ENCODE data around the gene UNC93A. TPM values are rescaled to one million over a fixed set of nuclear protein-coding genes. Genes with fewer than 3 reads are reported as not detected.
"Not testable (repeated sequence)": the region's sequence is repeated elsewhere in the genome, so short reads cannot be mapped to it uniquely, and the experiment has no call there.

UNC93A gene
- total RNA-seq = not detected

DNA sequence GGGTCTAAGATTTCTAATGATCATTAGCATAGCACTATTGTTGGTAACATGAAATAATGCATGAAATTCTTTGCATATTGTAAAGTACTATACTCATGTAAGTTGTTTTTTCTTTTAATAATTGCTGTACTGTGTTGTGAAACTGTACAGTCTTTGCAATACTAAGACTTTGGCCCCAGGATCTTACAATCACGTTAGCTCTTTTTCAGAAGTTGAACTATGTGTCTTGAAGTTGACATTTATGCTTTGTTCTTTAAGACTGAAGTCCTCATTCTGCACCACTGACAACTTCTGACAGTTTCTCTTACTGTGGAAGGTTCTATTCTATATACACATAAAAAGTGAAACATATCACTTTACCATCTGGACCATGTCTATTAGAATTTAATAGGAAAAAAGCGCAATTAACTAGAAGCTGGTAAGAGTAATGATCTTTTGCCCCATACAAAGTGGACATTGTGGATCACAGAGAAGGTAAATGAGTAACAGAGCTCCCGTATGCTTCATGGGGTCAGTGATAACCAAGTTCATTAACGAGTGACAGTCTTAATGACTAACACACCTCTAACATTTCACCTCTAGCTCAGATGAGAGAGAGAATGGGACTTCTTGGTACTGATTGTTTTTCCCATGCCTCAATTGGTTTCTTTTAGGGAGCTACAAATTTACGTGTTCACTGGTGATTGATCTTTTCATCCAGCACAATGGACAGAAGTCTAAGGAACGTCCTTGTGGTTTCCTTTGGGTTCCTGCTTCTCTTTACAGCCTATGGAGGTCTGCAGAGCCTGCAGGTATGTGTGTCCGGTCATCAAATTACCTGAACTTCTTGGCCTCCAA, at the start of gene UNC93A:
UNC93A (plus strand) TSS at position 530 of the 837 bp plus-strand sequence; CDS start at position 705, 175 bp downstream.
- TF ChIP-seq, protein P1, sequence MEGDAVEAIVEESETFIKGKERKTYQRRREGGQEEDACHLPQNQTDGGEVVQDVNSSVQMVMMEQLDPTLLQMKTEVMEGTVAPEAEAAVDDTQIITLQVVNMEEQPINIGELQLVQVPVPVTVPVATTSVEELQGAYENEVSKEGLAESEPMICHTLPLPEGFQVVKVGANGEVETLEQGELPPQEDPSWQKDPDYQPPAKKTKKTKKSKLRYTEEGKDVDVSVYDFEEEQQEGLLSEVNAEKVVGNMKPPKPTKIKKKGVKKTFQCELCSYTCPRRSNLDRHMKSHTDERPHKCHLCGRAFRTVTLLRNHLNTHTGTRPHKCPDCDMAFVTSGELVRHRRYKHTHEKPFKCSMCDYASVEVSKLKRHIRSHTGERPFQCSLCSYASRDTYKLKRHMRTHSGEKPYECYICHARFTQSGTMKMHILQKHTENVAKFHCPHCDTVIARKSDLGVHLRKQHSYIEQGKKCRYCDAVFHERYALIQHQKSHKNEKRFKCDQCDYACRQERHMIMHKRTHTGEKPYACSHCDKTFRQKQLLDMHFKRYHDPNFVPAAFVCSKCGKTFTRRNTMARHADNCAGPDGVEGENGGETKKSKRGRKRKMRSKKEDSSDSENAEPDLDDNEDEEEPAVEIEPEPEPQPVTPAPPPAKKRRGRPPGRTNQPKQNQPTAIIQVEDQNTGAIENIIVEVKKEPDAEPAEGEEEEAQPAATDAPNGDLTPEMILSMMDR (IDR thresholded peaks at IDR 0.05) = no peak
- ATAC-seq (ENCODE audit: insufficient number of reproducible peaks, low FRiP score, low read depth) = no peak
- Histone ChIP-seq H3K9me3 (no peaks in the 10 kb centered on the region), H3K4me3 (no peak within 1 kb of the TSS), H3K27me3 (replicated peaks; ENCODE audit: insufficient read depth) (no peaks in the 10 kb centered on the region), H3K27ac (no peak within 1 kb of the TSS), H3K36me3 (no peaks in the 10 kb centered on the region), H3K4me1 (ENCODE audit: control insufficient read depth in 1 of 2, low read depth in 2 of 2) (no peaks in the 10 kb centered on the region)
- DNase-seq (ENCODE audit: low spot score) = no peak

GRCh38 chr6:167241321-167242134, 49.6 kb upstream of the UNC93A start:
- H3K27ac ChIP-seq; H3K36me3 ChIP-seq; H3K27me3 ChIP-seq (replicated peaks; ENCODE audit: insufficient read depth); H3K9me3 ChIP-seq; H3K4me1 ChIP-seq (ENCODE audit: control insufficient read depth in 1 of 2, low read depth in 2 of 2); DNase-seq (ENCODE audit: low spot score); H3K4me3 ChIP-seq; ATAC-seq (ENCODE audit: insufficient number of reproducible peaks, low FRiP score, low read depth): not testable (repeated sequence)

DNA sequence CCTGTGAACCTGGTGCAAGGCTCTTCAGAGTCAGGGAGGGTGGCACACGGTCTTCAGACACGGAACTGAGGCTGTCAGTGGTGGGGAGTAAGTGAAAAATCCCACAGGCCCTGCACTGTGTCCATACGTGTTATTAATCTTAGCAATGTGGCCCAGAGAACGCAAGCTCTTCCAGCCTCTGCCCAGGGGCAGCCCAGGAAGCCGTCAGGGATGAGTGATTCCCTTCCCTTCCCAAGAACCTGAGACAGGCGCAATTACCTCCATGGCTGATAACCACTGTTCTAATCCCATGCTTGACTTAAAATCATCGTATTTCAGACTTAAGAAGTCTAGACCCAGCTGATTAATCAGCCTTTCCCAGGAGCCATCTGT, 49.0 kb upstream of the UNC93A start:
- not testable (repeated sequence) for H3K9me3 ChIP-seq; ATAC-seq (ENCODE audit: insufficient number of reproducible peaks, low FRiP score, low read depth); H3K36me3 ChIP-seq; H3K27me3 ChIP-seq (replicated peaks; ENCODE audit: insufficient read depth); DNase-seq (ENCODE audit: low spot score); H3K27ac ChIP-seq; H3K4me3 ChIP-seq; H3K4me1 ChIP-seq (ENCODE audit: control insufficient read depth in 1 of 2, low read depth in 2 of 2)

DNA sequence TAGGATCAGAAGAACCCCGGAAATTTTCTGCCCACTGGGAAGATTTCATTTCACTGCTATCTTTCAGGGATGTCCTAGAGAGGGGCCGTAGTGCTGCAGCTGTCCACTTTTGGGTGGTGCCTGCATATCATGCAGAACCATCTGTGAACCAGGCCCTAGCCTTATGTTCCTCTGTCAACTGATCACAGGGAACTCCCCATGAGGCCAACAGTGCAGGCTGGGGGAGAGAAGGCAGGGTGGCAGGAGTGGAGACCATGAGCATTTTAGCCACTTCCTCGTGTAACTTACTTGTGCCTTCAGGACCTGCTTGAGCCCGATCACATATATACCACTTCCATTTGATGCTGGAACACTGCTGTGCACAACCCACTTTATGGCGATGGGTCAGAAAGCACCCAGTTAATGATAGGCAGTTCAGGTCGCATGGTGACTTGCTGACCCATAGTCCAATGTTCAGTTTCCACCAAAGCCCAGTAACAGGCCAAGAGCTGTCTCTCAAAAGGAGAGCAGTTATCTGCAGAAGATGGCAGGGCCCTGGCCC, 48.5 kb upstream of the UNC93A start:
- not testable (repeated sequence) for H3K9me3 ChIP-seq; H3K36me3 ChIP-seq; H3K27me3 ChIP-seq (replicated peaks; ENCODE audit: insufficient read depth); DNase-seq (ENCODE audit: low spot score); H3K4me3 ChIP-seq; ATAC-seq (ENCODE audit: insufficient number of reproducible peaks, low FRiP score, low read depth); H3K4me1 ChIP-seq (ENCODE audit: control insufficient read depth in 1 of 2, low read depth in 2 of 2); H3K27ac ChIP-seq

GRCh38 chr6:167244064-167244960, 46.8 kb upstream of the UNC93A start:
- Histone ChIP-seq H3K27ac (no peak overlapping the region), H3K36me3 (no peaks in the 10 kb centered on the region), H3K4me3 (no peak overlapping the region), H3K27me3 (replicated peaks; ENCODE audit: insufficient read depth) (no peaks in the 10 kb centered on the region), H3K4me1 (ENCODE audit: control insufficient read depth in 1 of 2, low read depth in 2 of 2) (no peaks in the 10 kb centered on the region), H3K9me3 (no peaks in the 10 kb centered on the region)
- ATAC-seq (ENCODE audit: insufficient number of reproducible peaks, low FRiP score, low read depth) (no peak), DNase-seq (ENCODE audit: low spot score) (no peak)
- TF ChIP-seq, protein P1 (IDR thresholded peaks at IDR 0.05) = no peak

DNA sequence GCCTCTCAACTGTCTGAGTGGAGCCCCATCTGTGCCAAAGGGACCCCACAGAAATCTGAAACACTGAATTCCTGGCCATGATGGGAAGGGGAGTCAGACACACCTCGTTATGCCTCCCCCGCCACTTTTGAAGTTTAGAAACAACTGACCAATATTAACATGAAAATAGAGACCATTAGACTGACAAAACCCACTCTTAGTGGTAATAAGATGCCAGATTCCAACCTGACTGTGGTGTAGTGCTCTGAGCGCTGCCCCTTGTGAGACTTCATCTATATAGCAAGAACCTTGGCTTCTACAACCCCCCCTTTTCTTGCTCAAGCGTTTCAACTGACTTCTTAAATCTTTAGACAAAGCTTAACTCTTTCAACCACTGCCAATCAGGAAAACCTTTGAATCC, 46.1 kb upstream of the UNC93A start:
- no peak overlapping the region for H3K27ac ChIP-seq
- DNase-seq (ENCODE audit: low spot score) (no peak), ATAC-seq (ENCODE audit: insufficient number of reproducible peaks, low FRiP score, low read depth) (no peak)
- H3K27me3 ChIP-seq (replicated peaks; ENCODE audit: insufficient read depth) = no peaks in the 10 kb centered on the region
- no peaks in the 10 kb centered on the region for H3K4me1 ChIP-seq (ENCODE audit: control insufficient read depth in 1 of 2, low read depth in 2 of 2)
- H3K36me3 ChIP-seq = no peaks in the 10 kb centered on the region
- no peak overlapping the region for H3K4me3 ChIP-seq
- H3K9me3 ChIP-seq = no peaks in the 10 kb centered on the region
- TF ChIP-seq, protein P1 (IDR thresholded peaks at IDR 0.05) = no peak

Data from thoracic aorta (tissue), 2 donors.